ENCODE data around the gene CCDC57. TPM values are rescaled to one million over a fixed set of nuclear protein-coding genes. Genes with fewer than 3 reads are reported as not detected.
"Not testable (repeated sequence)": the region's sequence is repeated elsewhere in the genome, so short reads cannot be mapped to it uniquely, and the experiment has no call there.

CCDC57 gene
- total and polyA plus RNA-seq, 8 donors = 43.9 to 166 (median 75.4) TPM

DNA sequence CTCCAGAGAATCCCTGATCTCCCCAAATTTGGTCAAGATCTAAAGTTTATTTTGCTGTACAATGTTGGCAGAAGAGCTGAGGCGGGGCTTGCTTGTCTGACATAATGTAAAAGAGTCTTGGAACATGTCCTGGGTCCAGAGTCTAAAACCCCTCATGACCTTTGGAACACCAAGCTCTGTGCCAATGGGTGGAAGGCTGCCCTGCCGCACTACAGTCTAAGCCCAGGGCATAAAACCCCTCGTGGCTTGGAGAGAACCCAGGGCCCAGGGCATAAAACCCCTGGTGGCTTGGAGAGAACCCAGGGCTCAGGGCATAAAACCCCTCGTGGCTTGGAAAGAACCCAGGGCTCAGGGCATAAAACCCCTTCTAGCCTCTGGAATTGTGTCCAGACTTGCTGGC is 36.7 kb downstream of the CCDC57 start:
- Histone ChIP-seq H3K9me3 (no peaks in the 10 kb centered on the region), H3K36me3 (peaks cover 3 to 93% (median 80%) of the 10 kb centered on the region in 4 donors), H3K27me3 (no peaks in the 10 kb centered on the region), H3K27ac (no peak overlapping the region), H3K4me3 (no peak overlapping the region), H3K4me1 (no peaks in the 10 kb centered on the region)
- intact Hi-C loops (cut with DNase I; ENCODE audit: low total_unique reads) = no loop called here
- 58 to 69% (median 67%) methylated on average over 4 of the region's 4 CpGs for WGBS, 5 donors
- no peak for DNase-seq
- no peak for TF ChIP-seq POLR2AphosphoS5 (IDR thresholded peaks at IDR 0.05)
- TF ChIP-seq, protein P1, sequence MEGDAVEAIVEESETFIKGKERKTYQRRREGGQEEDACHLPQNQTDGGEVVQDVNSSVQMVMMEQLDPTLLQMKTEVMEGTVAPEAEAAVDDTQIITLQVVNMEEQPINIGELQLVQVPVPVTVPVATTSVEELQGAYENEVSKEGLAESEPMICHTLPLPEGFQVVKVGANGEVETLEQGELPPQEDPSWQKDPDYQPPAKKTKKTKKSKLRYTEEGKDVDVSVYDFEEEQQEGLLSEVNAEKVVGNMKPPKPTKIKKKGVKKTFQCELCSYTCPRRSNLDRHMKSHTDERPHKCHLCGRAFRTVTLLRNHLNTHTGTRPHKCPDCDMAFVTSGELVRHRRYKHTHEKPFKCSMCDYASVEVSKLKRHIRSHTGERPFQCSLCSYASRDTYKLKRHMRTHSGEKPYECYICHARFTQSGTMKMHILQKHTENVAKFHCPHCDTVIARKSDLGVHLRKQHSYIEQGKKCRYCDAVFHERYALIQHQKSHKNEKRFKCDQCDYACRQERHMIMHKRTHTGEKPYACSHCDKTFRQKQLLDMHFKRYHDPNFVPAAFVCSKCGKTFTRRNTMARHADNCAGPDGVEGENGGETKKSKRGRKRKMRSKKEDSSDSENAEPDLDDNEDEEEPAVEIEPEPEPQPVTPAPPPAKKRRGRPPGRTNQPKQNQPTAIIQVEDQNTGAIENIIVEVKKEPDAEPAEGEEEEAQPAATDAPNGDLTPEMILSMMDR (IDR thresholded peaks at IDR 0.05) = no peak
- no peak for TF ChIP-seq POLR2A (IDR thresholded peaks at IDR 0.05)
- no peak for TF ChIP-seq EP300 (IDR thresholded peaks at IDR 0.05)

DNA sequence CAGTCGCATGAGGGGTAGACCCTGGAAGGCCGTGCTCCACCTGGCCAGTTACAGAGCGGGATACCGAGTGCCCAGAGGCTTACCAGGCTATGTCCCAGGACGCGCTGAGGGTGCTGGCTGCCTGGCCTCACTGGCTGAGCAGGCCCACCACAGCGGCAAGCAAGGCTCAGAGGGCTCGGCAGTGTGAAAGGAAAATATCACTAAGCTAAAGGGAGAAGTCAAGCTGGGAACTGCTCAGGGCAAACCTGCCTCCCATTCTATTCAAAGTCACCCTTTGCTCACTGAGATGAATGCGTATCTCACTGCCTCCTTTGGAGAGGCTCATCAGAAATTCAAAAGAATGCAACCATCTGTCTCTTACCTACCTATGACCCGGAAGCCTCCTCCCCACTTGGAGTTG is 37.4 kb downstream of the CCDC57 start:
- no peaks in the 10 kb centered on the region for H3K4me1 ChIP-seq
- H3K4me3 ChIP-seq = no peak overlapping the region
- DNase-seq = no peak
- no peaks in the 10 kb centered on the region for H3K27me3 ChIP-seq
- intact Hi-C loops (cut with DNase I; ENCODE audit: low total_unique reads) = no loop called here
- H3K9me3 ChIP-seq = no peaks in the 10 kb centered on the region
- WGBS, 5 donors = 81 to 95% (median 90%) methylated on average over 5 to 10 of the region's 10 CpGs
- H3K27ac ChIP-seq = no peak overlapping the region
- TF ChIP-seq POLR2A (IDR thresholded peaks at IDR 0.05) = no peak
- TF ChIP-seq POLR2AphosphoS5 (IDR thresholded peaks at IDR 0.05) = no peak
- TF ChIP-seq EP300 (IDR thresholded peaks at IDR 0.05) = no peak
- TF ChIP-seq, protein P1 (IDR thresholded peaks at IDR 0.05) = no peak
- peaks cover 3 to 93% (median 80%) of the 10 kb centered on the region in 4 donors for H3K36me3 ChIP-seq

GRCh38 chr17:82174042-82174857 is 38.4 kb downstream of the CCDC57 start:
- DNase-seq; H3K27me3 ChIP-seq; intact Hi-C loops (cut with DNase I; ENCODE audit: low total_unique reads); H3K4me1 ChIP-seq; H3K9me3 ChIP-seq; H3K4me3 ChIP-seq; H3K27ac ChIP-seq: not testable (repeated sequence)
- 80 to 86% (median 85%) methylated on average over 17 of the region's 17 CpGs for WGBS, 5 donors
- H3K36me3 ChIP-seq = peaks cover 3 to 93% (median 79%) of the 10 kb centered on the region in 4 donors

- WGBS, 5 donors = 77 to 86% (median 80%) methylated on average over 17 to 18 of the region's 18 CpGs
- no peaks in the 10 kb centered on the region for H3K27me3 ChIP-seq
- intact Hi-C loops (cut with DNase I; ENCODE audit: low total_unique reads) = no loop called here
- H3K9me3 ChIP-seq = no peaks in the 10 kb centered on the region
- H3K4me3 ChIP-seq = no peak overlapping the region
- no peaks in the 10 kb centered on the region for H3K4me1 ChIP-seq
- H3K36me3 ChIP-seq = peaks cover 3 to 90% (median 75%) of the 10 kb centered on the region in 4 donors
- DNase-seq = no peak
- no peak for TF ChIP-seq POLR2AphosphoS5 (IDR thresholded peaks at IDR 0.05)
- TF ChIP-seq EP300 (IDR thresholded peaks at IDR 0.05) = no peak
- TF ChIP-seq, protein P1 (IDR thresholded peaks at IDR 0.05) = no peak
- no peak for TF ChIP-seq POLR2A (IDR thresholded peaks at IDR 0.05)
- H3K27ac ChIP-seq = no peak overlapping the region
Observed at GRCh38 chr17:82173351-82174041, 39.1 kb downstream of the CCDC57 start.

Data from stomach (tissue), 9 donors.